Activated T-helper 9 cell treated with anti-CD3 and anti-CD28 coated beads, Interleukin-2, amount 50 U/mL, for 16 hours (primary cell): ENCODE results near the gene AP1S1.

Source experiments
- DNase-seq: peaks from one replicate; pipeline ENCODE4 v3.0.0-alpha.2; 2020; ENCODE audit warnings: low read depth

The AP1S1 gene

GRCh38 chr7:101159696-101160674 lies 5.7 kb downstream of the AP1S1 start:
- no peak for DNase-seq

- DNase-seq = no peak
Observed at GRCh38 chr7:101160910-101161309, 6.6 kb downstream of the AP1S1 start.

- no peak for DNase-seq
Observed at GRCh38 chr7:101161692-101162471, 7.6 kb downstream of the AP1S1 start.

GRCh38 chr7:101162551-101163278 lies 8.4 kb downstream of the AP1S1 start:
- DNase-seq = no peak

DNA sequence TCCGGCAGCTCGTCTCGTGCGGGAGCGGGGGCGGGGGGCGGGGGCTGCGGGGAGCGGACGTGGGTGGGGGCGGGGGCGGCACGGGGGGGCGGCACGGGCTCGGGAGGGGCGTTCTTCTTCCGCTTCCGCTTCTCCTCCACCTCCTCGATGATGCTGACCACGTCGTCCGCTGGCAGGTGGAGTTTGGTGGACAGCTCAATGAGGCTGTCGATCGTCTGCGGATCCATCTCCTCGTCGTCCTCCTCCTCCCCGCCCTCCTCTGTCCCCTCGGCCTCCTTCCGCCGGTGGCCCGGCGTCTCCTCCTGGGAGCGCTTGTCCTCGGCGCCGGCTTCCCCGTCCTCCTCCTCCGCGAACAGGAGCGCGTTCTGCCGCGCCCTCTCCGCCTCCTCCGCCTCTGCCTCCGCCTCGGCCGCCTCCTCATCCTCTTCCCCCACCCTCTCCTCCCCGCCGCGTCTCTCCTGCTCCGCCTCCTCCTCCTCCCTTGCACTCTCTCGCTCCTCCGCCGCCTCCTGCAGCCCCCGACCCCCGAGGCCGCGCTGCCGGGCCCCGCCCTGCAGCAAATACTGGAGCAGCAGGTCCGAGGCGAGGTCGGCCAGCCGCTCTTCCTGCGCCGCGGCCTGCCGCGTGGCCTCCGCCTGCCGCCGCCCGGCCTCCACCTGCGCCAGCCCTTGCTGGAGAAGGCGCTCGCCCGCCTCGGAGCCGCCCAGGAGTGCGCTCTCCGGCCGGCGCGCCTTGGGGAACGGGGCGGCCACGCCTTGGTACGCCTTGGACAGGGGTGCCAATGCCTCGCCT lies 9.2 kb downstream of the AP1S1 start:
- no peak for DNase-seq

DNA sequence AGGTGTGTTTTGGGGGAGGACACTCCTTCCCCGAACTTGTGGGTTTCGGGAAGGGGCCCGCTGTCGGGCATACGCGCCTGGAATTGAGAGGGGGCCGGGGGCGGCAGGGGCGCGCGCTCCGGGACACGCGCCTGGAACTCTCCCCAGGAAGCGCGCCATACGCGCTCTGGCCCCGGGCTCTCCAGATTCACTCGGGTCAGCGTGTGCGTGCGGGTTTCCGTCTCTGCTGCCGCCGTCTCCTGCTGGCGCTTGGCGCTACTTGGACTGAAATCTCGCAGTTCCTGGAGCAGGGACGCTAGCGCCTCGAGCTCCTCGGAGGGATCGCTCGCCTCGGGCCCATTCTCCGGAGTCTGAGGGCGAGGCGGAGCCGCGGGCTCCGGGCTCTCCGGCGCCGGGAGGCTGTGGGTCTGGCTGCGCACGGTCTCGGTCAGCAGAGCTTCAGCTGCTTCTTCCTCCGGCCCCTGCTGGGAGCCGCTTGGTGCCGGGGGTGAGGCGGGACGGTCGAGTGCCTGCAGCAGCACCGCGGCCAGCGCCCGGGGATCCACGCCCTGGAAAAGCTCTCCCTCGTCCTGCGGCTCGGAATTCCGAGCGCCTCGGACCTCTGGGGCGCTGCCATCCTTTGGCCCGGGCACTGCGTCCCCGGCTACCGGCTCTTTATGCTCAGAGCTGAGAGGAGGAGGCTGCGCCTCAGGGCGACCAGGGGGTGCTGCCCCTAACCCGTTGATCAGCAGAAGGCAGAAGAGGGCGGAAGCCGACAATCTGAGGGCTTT lies 10.0 kb downstream of the AP1S1 start:
- no peak for DNase-seq

GRCh38 chr7:101165075-101165957 lies 11.0 kb downstream of the AP1S1 start, which contains the start of gene VGF:
VGF (minus strand) TSS chr7:101165569; CDS start chr7:101164843, 726 bp downstream.
- DNase-seq = peak; percentile 83

GRCh38 chr7:101165958-101166647 lies 11.8 kb downstream of the AP1S1 start:
- no peak for DNase-seq

DNA sequence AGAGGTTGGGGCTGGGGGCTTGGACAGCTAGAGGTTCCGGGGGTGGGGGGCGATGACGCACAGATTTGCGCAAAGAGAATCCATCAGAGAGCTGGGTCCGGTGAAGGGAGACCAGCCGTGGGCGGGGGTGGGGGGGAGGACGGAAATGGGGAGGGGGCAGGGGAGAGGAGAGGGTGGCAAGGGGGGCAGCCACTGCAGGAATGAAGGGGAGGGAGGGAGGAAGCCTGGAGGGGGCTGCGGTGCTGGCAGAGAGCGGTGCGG lies 12.3 kb downstream of the AP1S1 start:
- no peak for DNase-seq

DNA sequence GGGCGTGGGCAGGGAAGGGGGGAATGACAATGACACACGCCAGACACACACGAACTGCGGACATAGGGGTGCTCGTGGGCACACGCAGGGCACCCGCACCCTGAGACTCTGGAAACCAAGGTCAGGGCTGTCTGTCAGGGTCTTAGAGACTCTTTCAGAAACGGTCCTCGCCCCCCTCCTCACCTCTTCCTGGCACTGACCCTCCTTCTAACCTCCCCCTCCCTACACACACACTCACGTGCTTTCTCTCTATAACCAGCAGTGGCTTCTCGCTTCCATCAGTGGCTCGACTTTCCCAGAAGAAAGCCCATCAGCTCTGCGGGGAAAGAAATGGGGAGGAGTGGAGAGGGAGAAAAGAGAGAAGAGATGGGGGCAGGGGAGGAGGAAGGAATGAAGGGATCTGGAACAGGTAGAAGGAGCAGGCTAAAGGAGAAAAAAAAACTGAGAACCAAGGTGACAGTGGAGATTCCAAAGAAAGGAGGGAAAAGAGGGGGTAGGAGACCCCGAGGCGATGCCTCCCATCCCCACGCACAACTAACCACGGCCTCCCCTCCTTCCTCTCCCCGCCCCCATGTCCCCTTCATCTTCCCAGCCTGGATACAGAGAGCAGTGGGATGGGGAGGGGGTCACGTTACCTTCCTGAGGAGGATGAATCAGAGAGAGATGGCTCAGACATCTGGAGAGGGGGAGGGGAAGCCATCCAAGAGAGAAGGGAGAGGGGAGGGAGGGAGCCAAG lies 12.8 kb downstream of the AP1S1 start:
- no peak for DNase-seq

DNA sequence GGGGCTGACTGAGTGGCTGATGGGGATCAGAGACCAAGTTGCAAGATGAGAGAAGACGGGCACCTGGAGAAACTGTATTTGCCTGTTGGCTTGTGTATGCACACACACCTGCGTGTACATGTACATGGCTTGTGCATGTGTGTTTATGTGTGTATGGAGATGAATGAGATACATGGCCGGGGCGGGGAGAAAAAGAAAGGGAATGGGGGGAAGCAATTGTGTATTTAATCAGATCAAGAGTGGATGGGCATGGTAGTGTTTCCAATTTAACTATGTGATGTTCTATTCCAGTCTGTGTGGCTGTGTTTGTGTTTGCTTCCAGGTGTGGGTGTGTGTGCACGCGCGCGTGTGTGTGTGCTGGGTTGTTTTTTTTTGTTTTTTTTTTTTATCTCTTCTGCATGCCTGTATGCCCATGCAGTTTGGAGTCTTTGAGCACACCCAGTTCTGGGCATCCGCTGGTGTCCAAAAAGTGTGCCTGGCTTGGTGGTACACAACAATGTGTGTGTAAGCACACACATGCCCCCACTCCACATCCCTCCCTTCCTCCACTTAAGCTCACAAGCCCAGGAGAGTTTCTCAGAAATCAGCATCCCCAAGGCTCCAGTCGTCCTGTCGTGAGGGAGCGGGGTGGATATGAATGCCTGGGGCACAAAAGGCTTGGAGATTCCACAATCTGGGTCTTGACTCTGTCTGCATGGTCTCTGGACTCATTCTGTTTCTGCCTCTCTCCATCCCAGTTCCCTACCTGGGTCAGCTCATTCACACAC lies 13.6 kb downstream of the AP1S1 start:
- no peak for DNase-seq

DNA sequence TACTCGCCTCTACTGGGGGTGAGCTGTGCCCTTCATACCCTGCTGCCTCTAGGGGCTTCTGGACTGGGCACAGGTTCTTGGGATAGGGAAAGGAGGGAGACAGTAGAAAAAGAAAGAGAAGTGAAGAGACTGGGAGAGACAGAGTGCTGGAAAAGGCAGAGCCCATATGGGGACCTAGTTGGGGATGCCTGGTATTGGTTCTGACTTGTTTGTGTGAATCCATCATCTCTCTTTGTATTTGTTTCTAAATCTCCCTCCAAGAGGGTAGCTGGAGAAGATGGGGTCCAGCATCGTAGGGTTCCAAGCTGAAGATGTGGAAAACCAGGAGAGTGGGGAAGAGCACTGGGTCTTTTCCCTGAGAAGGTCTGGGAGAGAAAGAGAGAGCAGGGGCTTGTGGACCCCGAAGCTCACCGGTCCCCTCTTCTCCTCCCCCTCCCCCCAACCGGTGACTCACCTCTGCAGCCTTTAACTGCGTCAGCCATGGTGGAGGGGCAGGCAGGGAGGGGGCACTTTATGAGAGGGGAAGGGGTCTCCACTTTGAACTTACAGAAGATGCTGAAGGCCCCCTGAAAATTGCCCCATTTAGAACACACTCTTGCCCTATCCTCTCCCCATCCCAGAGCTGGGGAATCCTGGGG lies 14.3 kb downstream of the AP1S1 start:
- DNase-seq = no peak

GRCh38 chr7:101169110-101169837 lies 15.0 kb downstream of the AP1S1 start:
- no peak for DNase-seq

DNA sequence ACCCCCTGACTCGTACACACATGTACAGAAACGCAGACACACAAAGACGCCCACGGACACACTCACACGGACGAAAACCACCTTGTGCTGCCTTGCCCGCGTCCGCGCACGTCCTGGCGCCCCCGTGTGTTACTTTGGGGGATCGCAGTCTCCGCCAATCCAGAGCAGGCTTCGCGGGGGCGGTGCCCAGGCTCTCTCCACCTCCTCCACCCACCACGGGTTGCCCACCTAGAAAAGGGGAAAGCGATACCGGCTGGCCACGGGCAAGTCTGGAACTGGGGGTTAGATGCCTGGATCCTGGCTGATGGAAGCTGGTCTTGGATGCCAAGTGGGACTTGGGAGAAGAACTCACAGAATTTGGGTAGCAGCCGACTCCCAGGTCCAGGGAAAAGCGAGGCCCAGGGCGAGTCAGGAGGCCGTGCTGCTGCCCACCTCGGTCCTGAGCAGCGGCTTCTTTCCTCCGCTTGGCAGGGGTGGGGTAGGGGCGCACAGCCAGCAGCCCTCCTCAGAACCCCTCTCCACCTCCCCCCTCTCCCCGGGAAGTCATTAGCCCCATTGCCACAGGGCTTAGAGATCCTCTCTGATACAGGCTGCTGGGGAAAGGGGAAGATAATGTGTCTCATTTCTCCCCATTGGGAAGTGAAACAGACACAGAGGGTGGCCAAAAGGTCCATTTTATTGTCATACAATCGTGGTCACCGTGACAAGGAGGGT lies 15.7 kb downstream of the AP1S1 start:
- DNase-seq = peak; percentile 72

DNA sequence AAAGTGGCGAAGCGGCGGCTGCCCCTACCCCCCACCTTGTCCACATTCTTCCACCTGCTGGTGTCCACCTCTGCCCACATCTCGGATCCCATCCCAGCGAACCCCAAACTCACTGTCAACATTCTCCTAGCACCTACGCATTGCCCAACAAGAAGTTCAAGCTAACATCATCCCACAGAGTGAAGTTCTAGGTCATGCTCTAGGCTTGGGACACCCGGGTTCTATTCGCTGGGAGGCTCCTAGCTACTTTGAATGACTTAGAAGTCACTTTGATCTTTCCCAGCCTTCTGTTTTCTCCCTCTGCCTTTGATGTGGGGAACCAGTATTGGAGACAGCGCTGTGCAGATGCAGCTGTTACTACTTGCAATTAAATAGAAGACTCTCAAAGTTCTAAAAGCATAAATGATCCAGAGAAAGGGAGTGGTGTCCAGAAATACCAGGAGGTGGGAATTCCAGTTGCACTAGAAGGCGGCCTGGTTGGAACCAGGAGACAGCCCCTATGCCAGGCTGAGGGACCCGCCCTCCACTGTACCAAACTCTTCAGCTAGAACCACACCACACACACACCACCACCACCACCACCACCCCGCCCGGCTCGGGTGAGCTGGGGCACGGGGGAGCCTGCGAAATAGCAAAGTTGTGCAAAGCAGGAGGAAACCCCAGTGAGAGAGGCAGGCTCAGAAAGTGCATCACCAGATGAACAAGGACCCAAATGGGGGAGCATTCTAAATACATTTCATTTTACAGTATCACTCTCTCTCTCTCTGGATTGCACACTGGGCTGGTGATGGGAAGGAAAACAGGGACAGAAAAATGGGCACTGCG lies 16.6 kb downstream of the AP1S1 start:
- DNase-seq = no peak
